Measurements from ENCODE around the gene ANKRD13D.

The ANKRD13D gene

DNA sequence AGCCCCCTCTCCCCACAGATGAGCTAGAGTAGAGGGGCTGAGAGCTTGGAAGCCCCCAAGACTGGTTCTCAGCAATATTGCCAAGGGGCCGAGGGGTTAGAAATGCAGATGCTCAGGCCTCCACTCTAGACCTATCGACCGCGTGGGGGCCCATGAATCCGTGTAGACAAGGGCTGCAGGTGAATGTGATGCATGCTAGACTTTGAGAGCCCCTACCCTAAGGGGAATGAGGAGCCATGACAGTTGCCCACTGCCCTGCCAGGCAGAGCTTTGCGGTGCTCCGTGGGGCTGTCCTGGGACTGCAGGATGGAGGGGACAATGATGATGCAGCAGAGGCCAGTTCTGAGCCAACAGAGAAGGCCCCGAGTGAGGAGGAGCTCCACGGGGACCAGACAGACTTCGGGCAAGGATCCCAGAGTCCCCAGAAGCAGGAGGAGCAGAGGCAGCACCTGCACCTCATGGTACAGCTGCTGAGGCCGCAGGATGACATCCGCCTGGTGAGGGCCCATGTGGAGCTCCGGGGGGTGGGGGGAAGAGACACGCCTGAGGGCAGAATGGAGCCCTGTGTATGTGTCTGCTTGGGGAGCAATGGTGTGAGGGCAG, 15.5 kb downstream of the ANKRD13D start:
- H3K27ac ChIP-seq (ENCODE audit: low read depth, low read length), result no peak overlapping the region
- no peaks in the 10 kb centered on the region for H3K79me2 ChIP-seq (ENCODE audit: control insufficient read depth, low read length)
- peaks cover 44% of the 10 kb centered on the region for H3K36me3 ChIP-seq (ENCODE audit: control insufficient read depth, low read length)
- no peak for TF ChIP-seq EZH2phosphoT487 (IDR thresholded peaks at IDR 0.05; ENCODE audit: borderline replicate concordance, low read length)
- TF ChIP-seq, protein P1, sequence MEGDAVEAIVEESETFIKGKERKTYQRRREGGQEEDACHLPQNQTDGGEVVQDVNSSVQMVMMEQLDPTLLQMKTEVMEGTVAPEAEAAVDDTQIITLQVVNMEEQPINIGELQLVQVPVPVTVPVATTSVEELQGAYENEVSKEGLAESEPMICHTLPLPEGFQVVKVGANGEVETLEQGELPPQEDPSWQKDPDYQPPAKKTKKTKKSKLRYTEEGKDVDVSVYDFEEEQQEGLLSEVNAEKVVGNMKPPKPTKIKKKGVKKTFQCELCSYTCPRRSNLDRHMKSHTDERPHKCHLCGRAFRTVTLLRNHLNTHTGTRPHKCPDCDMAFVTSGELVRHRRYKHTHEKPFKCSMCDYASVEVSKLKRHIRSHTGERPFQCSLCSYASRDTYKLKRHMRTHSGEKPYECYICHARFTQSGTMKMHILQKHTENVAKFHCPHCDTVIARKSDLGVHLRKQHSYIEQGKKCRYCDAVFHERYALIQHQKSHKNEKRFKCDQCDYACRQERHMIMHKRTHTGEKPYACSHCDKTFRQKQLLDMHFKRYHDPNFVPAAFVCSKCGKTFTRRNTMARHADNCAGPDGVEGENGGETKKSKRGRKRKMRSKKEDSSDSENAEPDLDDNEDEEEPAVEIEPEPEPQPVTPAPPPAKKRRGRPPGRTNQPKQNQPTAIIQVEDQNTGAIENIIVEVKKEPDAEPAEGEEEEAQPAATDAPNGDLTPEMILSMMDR (IDR thresholded peaks at IDR 0.05; ENCODE audit: low read depth, low read length, poor library complexity, severe bottlenecking), result no peak
- no peaks in the 10 kb centered on the region for H3K9me3 ChIP-seq (ENCODE audit: control insufficient read depth, insufficient read depth, low read length)
- H3K27me3 ChIP-seq (ENCODE audit: control insufficient read depth, low read length), result no peaks in the 10 kb centered on the region
- no peak overlapping the region for H3K4me2 ChIP-seq (ENCODE audit: low read length)
- no peaks in the 10 kb centered on the region for H3K4me1 ChIP-seq (ENCODE audit: control insufficient read depth, low read length)
- H3F3A ChIP-seq (ENCODE audit: control insufficient read depth, insufficient read depth), result no peaks in the 10 kb centered on the region
- H3K4me3 ChIP-seq (ENCODE audit: low read length), result no peak overlapping the region
- H4K20me1 ChIP-seq (ENCODE audit: control insufficient read depth, insufficient read depth, low read depth, low read length), result no peaks in the 10 kb centered on the region
- no peaks in the 10 kb centered on the region for H3K9me2 ChIP-seq (replicated peaks; ENCODE audit: control insufficient read depth, low read length)

DNA sequence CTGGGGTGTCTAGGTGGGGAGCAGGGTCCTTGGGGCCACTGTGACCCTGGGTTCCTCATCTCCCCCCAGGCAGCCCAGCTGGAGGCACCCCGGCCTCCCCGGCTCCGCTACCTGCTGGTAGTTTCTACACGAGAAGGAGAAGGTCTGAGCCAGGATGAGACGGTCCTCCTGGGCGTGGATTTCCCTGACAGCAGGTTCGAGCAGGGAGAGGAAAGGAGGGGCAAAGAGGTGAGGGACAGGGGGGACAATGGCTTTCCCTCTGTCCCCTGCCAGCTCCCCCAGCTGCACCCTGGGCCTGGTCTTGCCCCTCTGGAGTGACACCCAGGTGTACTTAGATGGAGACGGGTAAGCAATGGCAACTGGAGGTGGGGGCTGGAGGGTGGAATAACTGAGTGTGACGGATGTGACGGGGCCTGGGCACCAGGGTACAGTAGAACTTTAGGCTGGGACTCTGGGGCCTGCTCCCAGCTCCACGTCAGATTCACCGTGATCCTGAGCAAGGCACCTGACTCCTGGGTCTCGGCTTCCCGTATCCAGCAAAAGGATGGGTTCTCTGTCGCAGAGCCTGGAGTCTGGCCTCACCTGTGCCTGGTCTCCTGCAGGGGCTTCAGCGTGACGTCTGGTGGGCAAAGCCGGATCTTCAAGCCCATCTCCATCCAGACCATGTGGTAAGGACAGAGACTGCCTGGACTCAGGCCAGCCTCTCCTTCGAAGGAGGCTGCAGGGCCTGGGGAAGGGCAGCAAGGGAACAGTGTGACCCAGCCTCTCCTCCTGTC, 17.9 kb downstream of the ANKRD13D start:
- Histone ChIP-seq H3K4me3 (ENCODE audit: low read length) (no peak overlapping the region), H4K20me1 (ENCODE audit: control insufficient read depth, insufficient read depth, low read depth, low read length) (no peaks in the 10 kb centered on the region), H3K79me2 (ENCODE audit: control insufficient read depth, low read length) (no peaks in the 10 kb centered on the region), H3K9me2 (replicated peaks; ENCODE audit: control insufficient read depth, low read length) (no peaks in the 10 kb centered on the region), H3K4me1 (ENCODE audit: control insufficient read depth, low read length) (no peaks in the 10 kb centered on the region), H3K27me3 (ENCODE audit: control insufficient read depth, low read length) (no peaks in the 10 kb centered on the region), H3K36me3 (ENCODE audit: control insufficient read depth, low read length) (peaks cover 33% of the 10 kb centered on the region), H3K4me2 (ENCODE audit: low read length) (no peak overlapping the region), H3K9me3 (ENCODE audit: control insufficient read depth, insufficient read depth, low read length) (no peaks in the 10 kb centered on the region), H3K27ac (ENCODE audit: low read depth, low read length) (no peak overlapping the region), H3F3A (ENCODE audit: control insufficient read depth, insufficient read depth) (no peaks in the 10 kb centered on the region)
- TF ChIP-seq, protein P1 (IDR thresholded peaks at IDR 0.05; ENCODE audit: low read depth, low read length, poor library complexity, severe bottlenecking), result no peak

DNA sequence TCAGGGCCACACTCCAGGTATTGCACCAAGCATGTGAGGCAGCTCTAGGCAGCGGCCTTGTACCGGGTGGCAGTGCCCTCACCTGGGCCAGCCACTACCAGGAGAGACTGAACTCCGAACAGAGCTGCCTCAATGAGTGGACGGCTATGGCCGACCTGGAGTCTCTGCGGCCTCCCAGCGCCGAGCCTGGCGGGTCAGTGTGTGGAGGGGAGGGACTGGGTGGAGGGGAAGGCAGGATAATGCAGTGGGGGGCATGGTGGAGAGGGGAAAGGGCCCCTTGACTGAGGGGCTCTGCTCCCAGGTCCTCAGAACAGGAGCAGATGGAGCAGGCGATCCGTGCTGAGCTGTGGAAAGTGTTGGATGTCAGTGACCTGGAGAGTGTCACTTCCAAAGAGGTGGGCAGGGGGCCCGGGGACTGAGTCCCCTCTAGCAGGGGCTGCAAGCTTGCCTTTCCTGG, 18.5 kb downstream of the ANKRD13D start:
- no peaks in the 10 kb centered on the region for H3F3A ChIP-seq (ENCODE audit: control insufficient read depth, insufficient read depth)

More for the DNA sequence above, 18.5 kb downstream of the ANKRD13D start:
- no peaks in the 10 kb centered on the region for H3K4me1 ChIP-seq (ENCODE audit: control insufficient read depth, low read length)
- H3K4me2 ChIP-seq (ENCODE audit: low read length), result no peak overlapping the region
- TF ChIP-seq, protein P1 (IDR thresholded peaks at IDR 0.05; ENCODE audit: low read depth, low read length, poor library complexity, severe bottlenecking), result no peak
- TF ChIP-seq EZH2phosphoT487 (IDR thresholded peaks at IDR 0.05; ENCODE audit: borderline replicate concordance, low read length), result no peak
- H3K9me2 ChIP-seq (replicated peaks; ENCODE audit: control insufficient read depth, low read length), result no peaks in the 10 kb centered on the region
- no peak overlapping the region for H3K4me3 ChIP-seq (ENCODE audit: low read length)
- no peak overlapping the region for H3K27ac ChIP-seq (ENCODE audit: low read depth, low read length)
- H3K79me2 ChIP-seq (ENCODE audit: control insufficient read depth, low read length), result no peaks in the 10 kb centered on the region
- H3K27me3 ChIP-seq (ENCODE audit: control insufficient read depth, low read length), result no peaks in the 10 kb centered on the region
- H3K36me3 ChIP-seq (ENCODE audit: control insufficient read depth, low read length), result peaks cover 27% of the 10 kb centered on the region
- no peaks in the 10 kb centered on the region for H3K9me3 ChIP-seq (ENCODE audit: control insufficient read depth, insufficient read depth, low read length)
- H4K20me1 ChIP-seq (ENCODE audit: control insufficient read depth, insufficient read depth, low read depth, low read length), result no peaks in the 10 kb centered on the region
